ENCODE measurements around the gene TRPC3.

Gene TRPC3

GRCh38 chr4:121951521-121952110, at the start of gene TRPC3:
Gene TRPC3 (minus strand): TSS chr4:121952060. CDS start chr4:121951680, 380 bp downstream.
- DNase-seq = peak; percentile 23

DNA sequence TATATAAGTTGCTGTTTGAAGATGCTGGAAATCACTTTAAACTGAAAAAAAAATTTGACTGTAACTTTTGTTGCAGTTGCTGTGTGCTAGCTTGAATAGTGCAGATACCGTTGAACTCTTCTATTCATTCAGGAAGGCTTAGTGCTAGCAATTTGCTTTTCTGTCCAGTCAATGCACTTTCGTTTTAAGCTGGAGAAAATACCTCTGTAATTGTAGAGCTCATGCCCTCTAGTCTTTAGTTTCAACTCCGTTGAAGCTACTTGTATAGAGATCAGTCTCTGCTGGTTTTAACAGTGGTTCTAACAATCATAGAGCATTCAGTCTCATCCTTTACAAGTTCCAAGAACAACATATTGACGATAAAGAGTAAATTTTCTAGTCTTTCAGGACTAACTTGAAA, 49.0 kb upstream of the TRPC3 start:
- DNase-seq = no peak

- peak; percentile 9 for DNase-seq
Observed at GRCh38 chr4:121998024-121998423, 46.2 kb upstream of the TRPC3 start.

GRCh38 chr4:121995790-121996537, 44.1 kb upstream of the TRPC3 start:
- no peak for DNase-seq

DNA sequence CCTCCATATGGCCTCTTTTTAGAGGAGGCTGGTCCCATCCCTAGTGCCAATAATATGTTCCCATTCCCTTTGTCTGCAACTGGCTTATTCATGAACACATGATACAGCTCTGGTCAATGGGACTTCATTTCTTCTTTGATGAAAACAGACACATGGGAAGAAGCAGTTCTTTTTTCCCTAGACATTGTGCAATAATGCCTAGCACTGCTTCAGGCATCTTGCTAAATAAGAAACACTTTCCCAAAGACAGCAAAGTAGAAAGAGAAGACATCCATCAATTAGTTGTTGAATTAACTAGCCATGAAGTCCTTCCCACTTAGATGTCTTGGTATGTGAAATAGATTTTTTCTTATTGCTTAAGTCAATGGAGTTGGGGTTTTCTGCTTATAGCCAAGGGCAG, 40.1 kb upstream of the TRPC3 start:
- DNase-seq = no peak

DNA sequence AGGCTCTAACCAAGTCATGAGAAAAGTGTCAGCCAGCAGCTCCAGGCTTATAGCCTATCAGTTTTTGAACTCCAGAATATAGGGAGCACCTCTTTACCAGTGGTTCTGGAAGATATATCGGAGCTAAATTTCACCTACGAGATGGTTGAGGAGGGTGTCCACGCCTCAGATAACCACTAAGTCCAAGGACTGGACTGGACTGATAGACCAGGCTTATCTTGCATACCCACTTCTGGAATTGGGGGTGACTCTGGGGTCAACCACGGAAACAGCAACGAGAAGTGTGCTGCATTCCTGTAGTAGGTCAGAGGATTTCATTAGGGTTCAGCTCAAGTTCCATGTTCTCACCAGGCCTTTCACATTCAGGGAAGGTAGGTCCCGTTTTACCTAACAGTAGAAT, 38.6 kb upstream of the TRPC3 start:
- no peak for DNase-seq

DNA sequence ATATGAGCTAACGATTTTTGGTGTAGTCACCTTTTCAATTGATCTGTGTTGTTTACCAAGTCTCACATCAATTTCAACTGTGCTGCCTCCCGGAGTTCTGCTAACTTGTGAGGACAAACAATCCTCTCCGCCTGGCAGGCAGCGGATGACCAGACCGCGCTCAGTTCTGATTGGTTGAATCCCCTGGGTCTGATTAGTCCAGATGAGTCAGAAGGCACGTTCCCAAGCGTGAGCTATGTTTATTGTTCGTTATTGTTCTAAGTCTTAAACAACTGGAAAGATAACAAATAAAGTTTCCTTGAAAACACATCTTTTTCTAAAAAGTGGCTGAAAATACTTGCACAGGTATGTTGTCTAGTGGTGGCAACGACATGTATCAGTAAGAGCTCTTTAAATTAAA, 37.9 kb upstream of the TRPC3 start:
- no peak for DNase-seq

DNA sequence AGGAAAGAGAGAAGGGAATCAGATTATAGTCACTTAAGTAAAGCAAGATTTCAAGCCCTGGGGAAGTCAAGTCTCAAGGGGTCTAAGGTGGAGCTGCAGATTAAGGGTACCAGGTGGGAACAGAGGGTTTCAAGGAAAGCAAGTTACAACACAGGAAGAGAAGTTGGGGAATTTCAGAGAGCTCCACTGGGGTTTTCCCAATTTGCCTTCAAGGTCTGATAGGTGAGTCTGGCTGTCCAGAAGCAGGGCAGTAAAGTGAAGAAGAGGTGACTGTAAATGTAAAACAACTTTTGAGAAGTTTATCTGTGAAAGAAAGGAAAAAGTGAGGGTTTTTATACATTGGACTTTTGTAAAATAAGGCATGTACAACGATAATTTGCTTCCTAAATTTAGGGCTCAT, 37.1 kb upstream of the TRPC3 start:
- no peak for DNase-seq

DNA sequence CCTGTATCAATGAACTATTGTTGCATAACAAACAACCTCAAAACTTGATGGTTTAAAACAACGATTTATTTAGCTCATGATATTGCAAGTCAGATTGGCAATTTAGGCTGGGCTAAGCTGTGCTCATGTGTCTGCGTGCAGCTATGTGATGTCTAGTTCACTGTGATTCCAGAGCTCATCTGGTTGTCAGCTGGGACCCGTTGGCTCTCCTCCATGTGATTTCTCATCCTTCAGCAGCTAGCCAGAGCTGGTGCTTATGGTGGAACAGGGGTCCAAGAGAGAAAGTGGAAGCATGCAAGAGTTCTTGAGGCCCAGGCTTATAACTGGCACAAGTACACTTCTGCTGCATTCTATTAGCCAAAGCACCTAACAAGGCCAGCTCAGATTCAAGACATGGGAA, 28.8 kb upstream of the TRPC3 start:
- DNase-seq = no peak

DNA sequence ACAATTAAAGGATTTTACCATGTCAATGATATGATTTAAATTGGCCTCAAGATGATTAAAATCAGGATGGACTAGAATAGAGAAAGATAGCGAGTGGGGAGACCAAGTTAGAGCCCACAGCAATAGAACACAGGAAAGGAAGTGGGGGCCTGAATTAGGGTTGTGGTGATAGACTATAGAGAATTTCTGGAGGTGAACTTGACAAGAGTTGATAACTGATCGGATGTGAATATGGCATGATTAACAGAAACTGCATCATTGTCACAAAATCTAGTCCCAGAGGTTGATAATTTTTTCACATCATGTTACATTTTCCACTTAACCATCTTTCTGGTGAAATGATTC, 26.3 kb upstream of the TRPC3 start:
- no peak for DNase-seq

GRCh38 chr4:121977251-121978171, 25.7 kb upstream of the TRPC3 start:
- no peak for DNase-seq

DNA sequence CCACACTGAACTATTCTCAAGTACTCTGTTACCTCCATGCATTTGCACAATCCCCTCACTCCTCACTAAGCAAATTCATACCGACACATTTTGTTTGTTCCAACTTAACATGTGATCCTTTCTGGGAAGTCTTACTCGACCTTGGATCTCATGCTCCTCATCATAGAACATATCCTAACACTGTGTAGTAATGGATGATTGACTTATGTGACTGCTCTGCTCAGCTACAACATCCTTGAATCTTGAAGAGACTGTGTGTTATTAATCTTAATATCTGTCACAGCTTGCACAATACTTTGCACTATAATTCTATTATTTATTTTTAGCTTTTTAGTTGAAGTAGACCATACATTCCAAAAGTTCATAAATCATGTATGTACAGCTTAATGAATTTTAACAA, 23.9 kb upstream of the TRPC3 start:
- DNase-seq = no peak

GRCh38 chr4:121973816-121974215, 22.0 kb upstream of the TRPC3 start:
- DNase-seq = no peak

GRCh38 chr4:121968859-121969258, 17.0 kb upstream of the TRPC3 start:
- no peak for DNase-seq

- no peak for DNase-seq
Observed at GRCh38 chr4:121964958-121965357, 13.1 kb upstream of the TRPC3 start.

GRCh38 chr4:121960818-121961217, 9.0 kb upstream of the TRPC3 start:
- no peak for DNase-seq

DNA sequence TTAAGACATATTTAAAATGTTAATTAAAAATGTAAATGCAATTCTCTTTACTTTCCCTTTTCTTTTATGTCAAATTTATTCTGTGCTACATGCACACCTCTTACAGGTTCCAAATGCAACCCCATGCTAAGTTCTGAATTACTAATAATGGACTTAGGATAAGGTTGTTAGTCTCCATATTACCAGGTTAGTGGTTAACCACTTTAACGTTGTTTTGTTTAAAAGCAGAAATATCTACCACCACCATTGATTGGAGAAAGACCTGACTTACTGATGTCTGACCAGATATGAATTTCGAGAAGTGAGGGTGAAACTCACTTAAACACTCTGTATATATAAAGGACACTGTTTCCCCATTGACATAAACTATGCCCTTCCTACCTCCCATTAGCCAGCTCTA, 6.9 kb upstream of the TRPC3 start:
- DNase-seq = no peak

- no peak for DNase-seq
Observed at GRCh38 chr4:121957266-121957665, 5.4 kb upstream of the TRPC3 start.

DNA sequence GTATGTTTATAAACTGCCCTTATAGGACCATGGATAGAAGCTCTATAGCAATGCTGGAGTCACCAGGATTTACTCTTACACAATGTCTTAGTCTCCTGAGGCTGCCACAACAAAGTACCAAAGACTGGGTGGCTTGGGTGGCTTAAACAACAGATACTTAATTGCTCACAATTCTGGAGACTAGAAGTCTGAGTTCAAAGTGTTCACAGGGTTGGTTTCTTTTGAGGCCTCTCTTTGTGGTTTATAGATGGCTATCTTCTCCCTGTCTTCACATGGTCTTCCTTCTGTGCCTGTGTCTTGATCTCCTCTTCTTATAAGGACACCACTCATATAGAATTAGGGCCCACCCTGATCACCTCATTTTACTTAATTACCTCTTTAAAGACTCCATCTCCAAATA, 2.0 kb upstream of the TRPC3 start:
- peak; percentile 32 for DNase-seq

- DNase-seq = no peak
Observed at GRCh38 chr4:121952290-121952689, 430 bp upstream of the TRPC3 start.

DNA sequence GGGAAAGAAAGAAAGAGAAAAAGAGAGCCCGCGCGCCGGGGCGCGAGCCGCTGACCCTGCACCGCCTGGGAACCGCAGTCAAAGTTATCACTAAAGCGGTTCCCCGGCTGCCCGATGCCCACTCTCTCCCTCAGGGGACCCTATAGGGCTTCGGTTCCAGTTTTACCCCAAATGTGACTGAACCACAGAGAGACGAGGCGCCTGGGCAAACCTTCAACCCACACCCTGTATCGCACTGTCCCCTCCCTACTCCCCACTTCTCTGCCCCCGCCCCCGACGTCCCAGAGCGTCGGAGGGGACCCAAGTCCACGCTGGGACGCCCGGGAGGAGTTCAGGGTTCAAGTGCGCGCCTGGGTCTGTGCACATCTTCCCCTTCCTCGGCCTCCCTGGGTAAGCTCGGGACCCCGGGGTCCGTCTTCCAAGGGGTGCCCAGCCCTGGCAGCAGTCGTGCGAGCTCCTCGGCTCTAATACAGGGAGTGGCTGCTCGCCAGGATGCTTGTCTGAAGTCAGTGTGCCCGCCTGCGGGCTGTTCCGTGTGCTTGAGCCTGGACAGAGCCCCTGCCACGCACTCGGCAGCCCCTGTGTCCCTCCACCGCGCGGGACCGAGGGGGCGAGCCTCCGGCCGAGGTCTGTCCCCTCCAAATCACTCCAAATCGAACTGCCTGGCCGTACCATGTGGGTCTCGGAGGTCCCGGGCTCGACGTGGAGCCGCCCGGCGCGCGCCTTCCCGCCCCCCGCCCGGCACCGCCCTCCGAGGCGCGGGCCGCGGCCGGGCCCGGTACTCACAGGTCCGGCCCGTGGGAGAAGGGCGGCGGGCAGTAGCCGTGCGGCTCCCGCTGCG, 960 bp downstream of the TRPC3 start:
- DNase-seq = peak; percentile 21

- DNase-seq = peak; percentile 69
Observed at GRCh38 chr4:121950212-121950679, 1.6 kb downstream of the TRPC3 start.

GRCh38 chr4:121946644-121947043, 5.2 kb downstream of the TRPC3 start:
- DNase-seq = no peak

All from hematopoietic multipotent progenitor cell treated with erythropoietin and hydrocortisone succinate and interleukin-3 and kit ligand, for 6 days (in vitro differentiated cells).